ENCODE results near the gene CD6.

DNA sequence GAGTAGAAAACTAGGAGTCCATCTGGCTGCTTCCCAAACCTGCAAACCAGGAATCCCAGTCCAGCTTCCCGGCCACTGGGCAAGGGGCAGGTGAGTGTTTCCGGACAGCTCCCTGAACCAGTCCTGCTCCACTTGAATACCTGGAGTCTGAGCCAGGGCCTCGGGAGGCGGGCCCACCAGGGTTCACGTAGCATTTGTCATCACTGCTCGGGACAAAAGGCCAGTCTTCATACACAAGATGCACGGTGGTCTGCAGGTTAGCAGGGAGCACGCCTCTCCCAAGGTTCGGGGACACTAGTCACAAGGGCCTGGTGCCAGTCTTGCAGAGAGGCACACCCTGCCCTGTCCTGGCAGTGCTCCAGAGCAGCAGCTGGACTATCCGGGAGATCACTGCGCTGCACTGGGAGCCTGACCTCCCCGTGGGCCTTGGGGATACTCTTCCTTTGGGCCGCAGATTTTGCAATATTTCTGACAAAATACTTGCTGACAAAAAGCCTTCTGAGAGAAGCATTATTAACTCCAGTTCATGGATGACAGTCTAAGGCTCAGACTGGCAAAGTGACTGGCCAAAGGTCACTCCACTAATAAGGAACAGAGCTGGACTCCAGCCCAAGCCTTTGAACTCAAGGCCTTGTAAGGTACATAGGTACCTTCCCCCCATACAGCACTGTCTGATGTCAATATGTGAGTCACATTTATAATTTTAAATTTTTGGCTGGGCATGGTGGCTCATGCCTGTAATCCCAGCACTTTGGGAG lies 25.1 kb downstream of the CD6 start:
- no peak for TF ChIP-seq MYC (IDR thresholded peaks at IDR 0.05; ENCODE audit: low read depth, low read length)
- TF ChIP-seq, protein P1, sequence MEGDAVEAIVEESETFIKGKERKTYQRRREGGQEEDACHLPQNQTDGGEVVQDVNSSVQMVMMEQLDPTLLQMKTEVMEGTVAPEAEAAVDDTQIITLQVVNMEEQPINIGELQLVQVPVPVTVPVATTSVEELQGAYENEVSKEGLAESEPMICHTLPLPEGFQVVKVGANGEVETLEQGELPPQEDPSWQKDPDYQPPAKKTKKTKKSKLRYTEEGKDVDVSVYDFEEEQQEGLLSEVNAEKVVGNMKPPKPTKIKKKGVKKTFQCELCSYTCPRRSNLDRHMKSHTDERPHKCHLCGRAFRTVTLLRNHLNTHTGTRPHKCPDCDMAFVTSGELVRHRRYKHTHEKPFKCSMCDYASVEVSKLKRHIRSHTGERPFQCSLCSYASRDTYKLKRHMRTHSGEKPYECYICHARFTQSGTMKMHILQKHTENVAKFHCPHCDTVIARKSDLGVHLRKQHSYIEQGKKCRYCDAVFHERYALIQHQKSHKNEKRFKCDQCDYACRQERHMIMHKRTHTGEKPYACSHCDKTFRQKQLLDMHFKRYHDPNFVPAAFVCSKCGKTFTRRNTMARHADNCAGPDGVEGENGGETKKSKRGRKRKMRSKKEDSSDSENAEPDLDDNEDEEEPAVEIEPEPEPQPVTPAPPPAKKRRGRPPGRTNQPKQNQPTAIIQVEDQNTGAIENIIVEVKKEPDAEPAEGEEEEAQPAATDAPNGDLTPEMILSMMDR (IDR thresholded peaks at IDR 0.05; ENCODE audit: extremely low read depth in 1 of 2, insufficient read depth in 1 of 2, low read depth in 1 of 2, low read length in 2 of 2) = no peak
- no peak for TF ChIP-seq MAX (IDR thresholded peaks at IDR 0.05; ENCODE audit: insufficient read depth, insufficient read length)
- TF ChIP-seq GATA2 (IDR thresholded peaks at IDR 0.05; ENCODE audit: insufficient read depth, insufficient read length, low read depth, low read length) = no peak
- no peak for TF ChIP-seq JUN (IDR thresholded peaks at IDR 0.05; ENCODE audit: borderline replicate concordance, insufficient read depth, insufficient read length, low read depth)
- no peak for TF ChIP-seq EZH2 (IDR thresholded peaks at IDR 0.05; ENCODE audit: borderline replicate concordance, low read depth, low read length, severe bottlenecking)
